Heart right ventricle (tissue), 16 donors: Measurements from ENCODE around the gene SEPTIN3. TPM values are rescaled to one million over a fixed set of nuclear protein-coding genes. Genes with fewer than 3 reads are reported as not detected.

Source experiments
- ATAC-seq, 8 donors: fragments of 200-7000 bp; cut with Tn5 transposase; one replicate each; pipeline ENCODE4 v1.9.1; 2020; ENCODE audit warnings: mild to moderate bottlenecking in 8 of 8, moderate library complexity in 8 of 8, moderate number of reproducible peaks in 1 of 8
- DNase-seq, 2 donors: peaks; one replicate each; pipeline ENCODE4 v3.0.0-alpha.2; 2020
- H3K27ac ChIP-seq, 10 donors: fragments of 200-600 bp; sonication (generic) in 2 of 10; one replicate each; pipeline versions ENCODE4 v1.5.0 to v1.8.0; 2020 to 2022; ENCODE audit warnings: mild to moderate bottlenecking in 3 of 10
- H3K27me3 ChIP-seq, 7 donors: fragments of 200-600 bp; one replicate each; pipeline ENCODE4 v1.8.0; 2021 to 2022; ENCODE audit warnings: mild to moderate bottlenecking in 2 of 7
- H3K36me3 ChIP-seq, 9 donors: fragments of 200-600 bp; sonication (generic) in 1 of 9; one replicate each; pipeline versions ENCODE4 v1.5.0 to v1.8.0; 2020 to 2022; ENCODE audit warnings: mild to moderate bottlenecking in 2 of 9
- H3K4me1 ChIP-seq, 9 donors: fragments of 200-600 bp; sonication (generic) in 1 of 9; one replicate each; pipeline versions ENCODE4 v1.5.0 to v1.8.0; 2020 to 2022; ENCODE audit warnings: mild to moderate bottlenecking in 4 of 9
- H3K4me3 ChIP-seq, 10 donors: fragments of 200-600 bp; sonication (generic) in 2 of 10; one replicate each; pipeline versions ENCODE4 v1.5.0 to v1.8.0; 2020 to 2022; ENCODE audit warnings: mild to moderate bottlenecking in 7 of 10, moderate library complexity in 2 of 10
- H3K9me3 ChIP-seq, 11 donors: fragments of 200-600 bp in 10 of 11; sonication (generic) in 2 of 11; one replicate each; pipeline versions ENCODE4 v1.5.0 to v1.8.0; 2013 to 2022; ENCODE audit warnings: mild to moderate bottlenecking in 2 of 11, control low read depth in 1 of 11, moderate library complexity in 1 of 11
- CTCF ChIP-seq, 9 donors: fragments of 200-600 bp; sonication (generic) in 2 of 9; IDR thresholded peaks; one replicate each; pipeline versions ENCODE4 v1.5.0 to v1.8.0; 2021 to 2022; ENCODE audit warnings: antibody characterized with exemption in 9 of 9, mild to moderate bottlenecking in 5 of 9, moderate library complexity in 1 of 9
- WGBS, 2 donors: extraction: QIAGEN DNeasy Blood & Tissue Kit; methylation state at CpG; one replicate each; pipeline ENCODE4 v1.1.7; 2013; ENCODE audit warnings: inconsistent platforms in 1 of 2; 5-methylcytosine and 5-hydroxymethylcytosine counted together
- intact Hi-C, 10 donors: fragments of 100-400 bp; cut with DNase I; formaldehyde crosslinking; loops; one replicate each; pipeline versions ENCODE4 v1.11.1 to v1.14.2; 2022
- polyA plus RNA-seq, 2 donors: library from polyadenylated mRNA; stranded (reverse); fragments of 200-250 nt; gene quantifications; one replicate each; pipeline ENCODE4 v1.2.3, GENCODE V29; 2013
- total RNA-seq, 10 donors: library from RNA; stranded (reverse); fragmentation: NEBNext Ultra II Directional in 3 of 10; extraction: Animal tissue kit (Norgen Biotek cat#: 25700) in 3 of 10; gene quantifications; one replicate each; pipeline versions ENCODE4 v1.2.1 to v1.2.4, GENCODE V29; 2021 to 2023
- donor health status: Arrhythmogenic right ventricular cardiomyopathy.
- donor health status: ischemic (EF 13 %, LVEDD 7.1; RV severe dilation, severe dysfunction).
- donor health status: healthy with polysubstance abuse.
- donor health status: DM: no; HTN: yes; CAD: no.
- donor health status: DM: no; HTN: no; CAD: no.
- donor health status: ischemic (EF 25% LVEDD 6.9; RV normal size, moderate dysfunction).
- donor health status: ischemic (EF 25% LVEDD 5.7; RV mildly dilated, moderate dysfunction).
- donor health status: healthy.
- donor health status: DM: yes; HTN: yes; CAD: no.
- donor health status: Ischemic cardiomyopathy.
- donor health status: ischemic (EF 35%, LVEDD 5.7; RV mildly dilated, moderate dysfunction).
- donor health status: nonischemic (EF 11% LVEDD 7.7; RV severe dilation, severe dysfunction).
- donor health status: DM: yes; HTN: yes; CAD: no.
- donor health status: PGD.
- donor health status: ischemic (EF 29% LVEDD 5.4; RV normal size, mild dysfunction).
- donor health status: nonischemic (EF 23%, LVEDD 6.1; RV moderate dilation, normal function).

Gene SEPTIN3
- total and polyA plus RNA-seq, 12 donors, result 0.03 to 0.44 (median 0.10) TPM; not detected in 6

- DNase-seq (no peak), ATAC-seq (no peak)
- H3K36me3 ChIP-seq, result no peaks in the 10 kb centered on the region
- H3K27me3 ChIP-seq, result peaks cover 0 to 16% (median 0%) of the 10 kb centered on the region in 7 donors
- WGBS, 2 donors, result 92 to 95% methylated on average over 8 of the region's 8 CpGs
- no peak overlapping the region for H3K4me3 ChIP-seq
- intact Hi-C loops, result no loop called here
- peaks cover 0 to 11% (median 0%) of the 10 kb centered on the region in 9 donors for H3K4me1 ChIP-seq
- H3K27ac ChIP-seq, result no peak overlapping the region
- no peak for TF ChIP-seq CTCF (IDR thresholded peaks at IDR 0.05)
- H3K9me3 ChIP-seq, result peaks cover 0 to 5% (median 0%) of the 10 kb centered on the region in 11 donors
Observed at GRCh38 chr22:42000466-42000865, 31.2 kb downstream of the SEPTIN3 start.

GRCh38 chr22:42001121-42001520 is 31.9 kb downstream of the SEPTIN3 start:
- WGBS, 2 donors, result 81 to 83% methylated on average over 8 of the region's 8 CpGs
- intact Hi-C loops, result no loop called here
- Histone ChIP-seq H3K27me3 (peaks cover 0 to 16% (median 0%) of the 10 kb centered on the region in 7 donors), H3K4me3 (no peak overlapping the region), H3K27ac (no peak overlapping the region), H3K36me3 (no peaks in the 10 kb centered on the region), H3K4me1 (peaks cover 0 to 11% (median 0%) of the 10 kb centered on the region in 9 donors), H3K9me3 (peaks cover 0 to 11% (median 0%) of the 10 kb centered on the region in 11 donors)
- ATAC-seq (no peak), DNase-seq (no peak)
- no peak for TF ChIP-seq CTCF (IDR thresholded peaks at IDR 0.05)

- Histone ChIP-seq H3K27ac (no peak overlapping the region), H3K4me1 (peaks cover 0 to 11% (median 0%) of the 10 kb centered on the region in 9 donors), H3K27me3 (peaks cover 0 to 15% (median 0%) of the 10 kb centered on the region in 7 donors), H3K9me3 (peaks cover 0 to 13% (median 0%) of the 10 kb centered on the region in 11 donors), H3K36me3 (no peaks in the 10 kb centered on the region), H3K4me3 (no peak overlapping the region)
- intact Hi-C loops, result no loop called here
- no peak for TF ChIP-seq CTCF (IDR thresholded peaks at IDR 0.05)
- ATAC-seq (no peak), DNase-seq (no peak)
- 92 to 96% methylated on average over 12 of the region's 12 CpGs for WGBS, 2 donors
Observed at GRCh38 chr22:42001706-42002105, 32.5 kb downstream of the SEPTIN3 start.

GRCh38 chr22:42007922-42008321 is 38.7 kb downstream of the SEPTIN3 start:
- Histone ChIP-seq H3K4me1 (no peaks in the 10 kb centered on the region), H3K9me3 (peaks cover 0 to 49% (median 22%) of the 10 kb centered on the region in 11 donors), H3K36me3 (no peaks in the 10 kb centered on the region), H3K27ac (no peak overlapping the region), H3K27me3 (peaks cover 0 to 5% (median 0%) of the 10 kb centered on the region in 7 donors), H3K4me3 (no peak overlapping the region)
- DNase-seq (no peak), ATAC-seq (no peak)
- intact Hi-C loops, result no loop called here
- WGBS, 2 donors, result 70 to 74% methylated on average over 4 of the region's 4 CpGs
- no peak for TF ChIP-seq CTCF (IDR thresholded peaks at IDR 0.05)
